HL-60 (cell line): ENCODE results near the gene HOXB5.

ENCODE experiments used
- microRNA-seq: library from miRNA; unstranded; fragments of <30 nt; microRNA quantifications from one replicate; pipeline ENCODE4, GENCODE V29; 2018

The HOXB5 gene

Small RNAs within 50 kb of the gene (microRNA-seq; reads per million reads assigned to microRNA genes)
- gene MIR196A1 = 7.2 reads per million, percentile 24 among the genes with 10 or more reads in this experiment
